ENCODE measurements around the gene DNAJB8. TPM values are rescaled to one million over a fixed set of nuclear protein-coding genes. Genes with fewer than 3 reads are reported as not detected.
A peak's percentile ranks its signal among the peaks of the same experiment; 100 is the strongest.

The DNAJB8 gene
- total and polyA plus RNA-seq, 8 donors = not detected

GRCh38 chr3:128491691-128491940 lies 24.9 kb upstream of the DNAJB8 start:
- Histone ChIP-seq H3K4me1 (peaks cover 32 to 68% of the 10 kb centered on the region in 2 donors), H3K4me3 (peak overlapping the region in 1 of 2 donors; percentile 59), H3K27ac (peak overlapping the region; percentile 37 to 83), H3K9me3 (no peaks in the 10 kb centered on the region), H3K27me3 (peaks cover 89 to 100% of the 10 kb centered on the region in 2 donors), H3K36me3 (no peaks in the 10 kb centered on the region)
- TF ChIP-seq CTCF (IDR thresholded peaks at IDR 0.05) = no peak
- ATAC-seq = no peak
- no peak for DNase-seq
- intact Hi-C loops (cut with DNase I) = loop anchor here in 1 of 2 donors (10.0 kb wide), 1 partner anchor 317 kb away; no protein-coding TSS in a partner anchor

GRCh38 chr3:128490915-128491690 lies 24.4 kb upstream of the DNAJB8 start:
- DNase-seq (no peak), ATAC-seq (no peak)
- intact Hi-C loops (cut with DNase I) = loop anchor here in 1 of 2 donors (10.0 kb wide), 1 partner anchor 316 kb away; no protein-coding TSS in a partner anchor
- no peak for TF ChIP-seq CTCF (IDR thresholded peaks at IDR 0.05)
- Histone ChIP-seq H3K4me1 (peaks cover 34 to 64% of the 10 kb centered on the region in 2 donors), H3K27me3 (peaks cover 89 to 100% of the 10 kb centered on the region in 2 donors), H3K4me3 (peak overlapping the region; percentile 41 to 59), H3K9me3 (no peaks in the 10 kb centered on the region), H3K36me3 (no peaks in the 10 kb centered on the region), H3K27ac (peak overlapping the region; percentile 79 to 83)

- Histone ChIP-seq H3K36me3 (no peaks in the 10 kb centered on the region), H3K27me3 (peaks cover 89 to 100% of the 10 kb centered on the region in 2 donors), H3K27ac (peak overlapping the region; percentile 79 to 83), H3K4me1 (peaks cover 34 to 63% of the 10 kb centered on the region in 2 donors), H3K9me3 (no peaks in the 10 kb centered on the region), H3K4me3 (peak overlapping the region; percentile 41 to 59)
- intact Hi-C loops (cut with DNase I) = loop anchor here in 1 of 2 donors (10.0 kb wide), 1 partner anchor 316 kb away; no protein-coding TSS in a partner anchor
- ATAC-seq (no peak), DNase-seq (no peak)
- TF ChIP-seq CTCF (IDR thresholded peaks at IDR 0.05) = no peak
These were observed 23.9 kb upstream of the DNAJB8 start for GRCh38 chr3:128490650-128490914.

GRCh38 chr3:128489927-128490649 lies 23.4 kb upstream of the DNAJB8 start:
- peak; percentile 8 for ATAC-seq
- TF ChIP-seq CTCF (IDR thresholded peaks at IDR 0.05) = no peak
- peak in 2 of 4 donors; percentile 42 to 82 for DNase-seq
- Histone ChIP-seq H3K9me3 (no peaks in the 10 kb centered on the region), H3K4me1 (peaks cover 34 to 63% of the 10 kb centered on the region in 2 donors), H3K27ac (peak overlapping the region; percentile 79 to 83), H3K4me3 (peak overlapping the region; percentile 41 to 59), H3K27me3 (peaks cover 93 to 100% of the 10 kb centered on the region in 2 donors), H3K36me3 (no peaks in the 10 kb centered on the region)
- intact Hi-C loops (cut with DNase I) = loop anchor here in 1 of 2 donors (10.0 kb wide), 1 partner anchor 315 kb away; no protein-coding TSS in a partner anchor

GRCh38 chr3:128489674-128489926 lies 22.9 kb upstream of the DNAJB8 start:
- Histone ChIP-seq H3K27ac (peak overlapping the region; percentile 79 to 83), H3K4me1 (peaks cover 34 to 63% of the 10 kb centered on the region in 2 donors), H3K4me3 (peak overlapping the region; percentile 41 to 59), H3K36me3 (no peaks in the 10 kb centered on the region), H3K9me3 (no peaks in the 10 kb centered on the region), H3K27me3 (peaks cover 98 to 100% of the 10 kb centered on the region in 2 donors)
- ATAC-seq (no peak), DNase-seq (no peak)
- intact Hi-C loops (cut with DNase I) = no loop called here
- no peak for TF ChIP-seq CTCF (IDR thresholded peaks at IDR 0.05)

All from left lung (tissue), 10 donors.